Measurements from ENCODE around the gene ZNF775. TPM values are rescaled to one million over a fixed set of nuclear protein-coding genes. Genes with fewer than 3 reads are reported as not detected.

ZNF775 gene
- total and polyA plus RNA-seq, 2 of the 13 experiments (the other 11 are each of a cell fraction or from before 2014, with no cell fraction given), result 3.1 to 3.2 TPM

DNA sequence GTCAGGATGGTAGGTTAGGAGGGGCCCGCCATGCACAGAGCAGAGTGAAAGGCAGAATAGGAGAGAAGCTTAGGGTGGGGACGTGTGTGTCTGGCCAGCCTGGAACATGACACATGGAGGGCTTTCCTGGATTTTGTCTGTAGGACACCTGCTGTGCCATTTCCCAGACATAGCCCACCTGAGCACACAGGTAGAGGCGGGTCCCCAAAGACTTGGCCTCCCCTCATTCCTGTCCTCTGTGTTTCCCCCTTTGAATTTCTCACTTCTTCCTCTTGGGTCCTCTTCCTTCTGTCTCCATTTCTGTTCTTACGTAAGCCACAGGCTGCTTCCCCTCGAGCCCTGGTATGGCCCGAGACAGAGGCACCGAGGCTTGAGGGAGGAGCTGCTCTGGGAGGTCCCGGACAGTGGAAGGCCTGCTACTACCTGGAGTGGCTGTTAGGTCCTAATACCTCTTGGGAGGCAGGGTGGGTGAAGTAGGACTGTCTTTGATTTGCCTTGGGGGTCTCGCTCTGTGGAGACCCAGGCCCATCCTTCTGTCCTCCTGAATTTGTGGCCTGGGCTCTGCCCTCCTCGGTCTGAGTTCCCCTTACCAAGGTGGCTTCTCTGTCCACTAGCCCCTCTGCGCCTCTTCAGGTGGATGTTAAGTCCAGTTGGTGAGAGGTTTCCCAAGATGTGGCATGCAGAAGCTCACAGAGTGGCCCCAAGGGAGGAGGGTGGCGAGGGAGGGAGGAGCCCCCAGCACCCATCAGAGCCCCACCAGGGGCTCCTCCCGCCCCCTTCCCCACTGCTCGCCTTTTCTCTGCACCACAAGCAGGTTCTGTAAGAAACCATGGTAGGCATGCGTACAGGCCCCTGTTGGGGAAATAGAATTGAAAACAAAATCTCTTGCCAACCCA, 5.5 kb downstream of the ZNF775 start:
- intact Hi-C loops (cut with micrococcal nuclease; ENCODE audit: unreplicated experiment), result loop anchor here (5.0 kb wide), 1 partner anchor 42 kb away; the partner anchor contains the start of gene RARRES2
- no peak for DNase-seq (ENCODE audit: low spot score)
- Histone ChIP-seq H3K9ac (ENCODE audit: insufficient read depth, low read depth, low read length) (peak overlapping the region; percentile 84), H3K4me2 (ENCODE audit: low read depth, low read length) (peak overlapping the region; percentile 88), H2AFZ (ENCODE audit: low read length) (no peak overlapping the region), H3K27ac (ENCODE audit: extremely low read length, insufficient read depth, low read length) (peak overlapping the region; percentile 94), H3K27me3 (ENCODE audit: control insufficient read depth in 1 of 2, insufficient read depth in 2 of 2, low read length in 2 of 2) (no peaks in the 10 kb centered on the region), H3K9me3 (ENCODE audit: low read length) (no peaks in the 10 kb centered on the region), H3K36me3 (replicated peaks in 1 of 2; ENCODE audit: control insufficient read depth in 1 of 2, insufficient read depth in 2 of 2, low read length in 2 of 2) (no peaks in the 10 kb centered on the region), H4K20me1 (ENCODE audit: insufficient read depth, low read length) (peaks cover 3% of the 10 kb centered on the region; the same call in 1 of the 2 replicates), H3K4me1 (ENCODE audit: insufficient read depth, low read length) (peaks cover 93% of the 10 kb centered on the region), H3K4me3 (replicated peaks in 1 of 3; ENCODE audit: insufficient read depth in 1 of 3, low read depth in 2 of 3, low read length in 3 of 3) (peak overlapping the region in 2 of 3 experiments; percentile 37 to 65; a peak in 4 of 6 replicates), H3K79me2 (ENCODE audit: insufficient read depth, low read length) (peaks cover 44% of the 10 kb centered on the region)
- POLR2A ChIA-PET, result interaction anchor here (0.9 to 8.7 kb wide), 13 partner anchors 9 to 61 kb away, joined by 3 to 181 read pairs (median 7); partner anchors contain the start of genes ACTR3C, LRRC61, RARRES2 and REPIN1
- FAIRE-seq, result no peak
- ATAC-seq, result no peak
- in situ Hi-C loops (cut with HindIII; ENCODE audit: extremely low pct_ligation_motif_present, low pct_unique_long_range_greater_than_20kb), result no loop called here
- CTCF ChIA-PET (ENCODE audit: low intra/inter-chr PET ratio, low total read pairs), result no interaction called here
- no TSS peak for BruUV-seq (replicated peaks)
- 71% methylated on average over 14 of the region's 15 CpGs for WGBS (ENCODE audit: low lambda C conversion rate)
- TF ChIP-seq ZNF770 (CRISPR knock-in tag; IDR thresholded peaks at IDR 0.05) (no peak), CEBPG (CRISPR knock-in tag; IDR thresholded peaks at IDR 0.05) (no peak), TGIF2 (CRISPR knock-in tag; IDR thresholded peaks at IDR 0.05) (no peak), TRIM22 (IDR thresholded peaks at IDR 0.05) (no peak), JDP2 (CRISPR knock-in tag; IDR thresholded peaks at IDR 0.05; ENCODE audit: borderline replicate concordance) (no peak), ZNF24 (IDR thresholded peaks at IDR 0.05) (no peak), ZNF768 (CRISPR knock-in tag; IDR thresholded peaks at IDR 0.05) (no peak), ZBTB20 (CRISPR knock-in tag; IDR thresholded peaks at IDR 0.05; ENCODE audit: borderline replicate concordance, low read depth) (no peak), EP300 (IDR thresholded peaks at IDR 0.05; ENCODE audit: low read depth in 2 of 2, low read length in 2 of 2) (no peak), EP300 (CRISPR knock-in tag; IDR thresholded peaks at IDR 0.05; ENCODE audit: borderline replicate concordance) (no peak), ZSCAN31 (CRISPR knock-in tag; IDR thresholded peaks at IDR 0.05; ENCODE audit: low read depth) (0 out of 2 replicates have a peak, but pooled peaks have one; percentile 5), ZNF546 (CRISPR knock-in tag; conservative IDR thresholded peaks at IDR 0.05) (no peak), ZNF343 (CRISPR knock-in tag; IDR thresholded peaks at IDR 0.05) (0 out of 2 replicates have a peak, but pooled peaks have one; percentile 64), ISL2 (CRISPR knock-in tag; IDR thresholded peaks at IDR 0.05) (no peak), KAT2B (IDR thresholded peaks at IDR 0.05; ENCODE audit: borderline replicate concordance, low read depth, low read length) (no peak)
- TF ChIP-seq, protein P1, sequence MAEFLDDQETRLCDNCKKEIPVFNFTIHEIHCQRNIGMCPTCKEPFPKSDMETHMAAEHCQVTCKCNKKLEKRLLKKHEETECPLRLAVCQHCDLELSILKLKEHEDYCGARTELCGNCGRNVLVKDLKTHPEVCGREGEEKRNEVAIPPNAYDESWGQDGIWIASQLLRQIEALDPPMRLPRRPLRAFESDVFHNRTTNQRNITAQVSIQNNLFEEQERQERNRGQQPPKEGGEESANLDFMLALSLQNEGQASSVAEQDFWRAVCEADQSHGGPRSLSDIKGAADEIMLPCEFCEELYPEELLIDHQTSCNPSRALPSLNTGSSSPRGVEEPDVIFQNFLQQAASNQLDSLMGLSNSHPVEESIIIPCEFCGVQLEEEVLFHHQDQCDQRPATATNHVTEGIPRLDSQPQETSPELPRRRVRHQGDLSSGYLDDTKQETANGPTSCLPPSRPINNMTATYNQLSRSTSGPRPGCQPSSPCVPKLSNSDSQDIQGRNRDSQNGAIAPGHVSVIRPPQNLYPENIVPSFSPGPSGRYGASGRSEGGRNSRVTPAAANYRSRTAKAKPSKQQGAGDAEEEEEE (CRISPR knock-in tag; IDR thresholded peaks at IDR 0.05; ENCODE audit: borderline replicate concordance), result no peak
- TF ChIP-seq, protein P2, sequence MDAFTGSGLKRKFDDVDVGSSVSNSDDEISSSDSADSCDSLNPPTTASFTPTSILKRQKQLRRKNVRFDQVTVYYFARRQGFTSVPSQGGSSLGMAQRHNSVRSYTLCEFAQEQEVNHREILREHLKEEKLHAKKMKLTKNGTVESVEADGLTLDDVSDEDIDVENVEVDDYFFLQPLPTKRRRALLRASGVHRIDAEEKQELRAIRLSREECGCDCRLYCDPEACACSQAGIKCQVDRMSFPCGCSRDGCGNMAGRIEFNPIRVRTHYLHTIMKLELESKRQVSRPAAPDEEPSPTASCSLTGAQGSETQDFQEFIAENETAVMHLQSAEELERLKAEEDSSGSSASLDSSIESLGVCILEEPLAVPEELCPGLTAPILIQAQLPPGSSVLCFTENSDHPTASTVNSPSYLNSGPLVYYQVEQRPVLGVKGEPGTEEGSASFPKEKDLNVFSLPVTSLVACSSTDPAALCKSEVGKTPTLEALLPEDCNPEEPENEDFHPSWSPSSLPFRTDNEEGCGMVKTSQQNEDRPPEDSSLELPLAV (CRISPR knock-in tag; conservative IDR thresholded peaks at IDR 0.05; ENCODE audit: low read depth), result no peak
